GM12873 (cell line): Measurements from ENCODE around the gene RANGRF.

Experiments used
- TF ChIP-seq, protein P1 (sequence below): IDR thresholded peaks from 2 replicates; pipeline ENCODE4 v1.5.1; 2012; ENCODE audit warnings: low read depth, mild to moderate bottlenecking, moderate library complexity, low read length, control low read depth; ENCODE audit not compliant: insufficient read depth; ENCODE audit errors: missing control alignments

The RANGRF gene

DNA sequence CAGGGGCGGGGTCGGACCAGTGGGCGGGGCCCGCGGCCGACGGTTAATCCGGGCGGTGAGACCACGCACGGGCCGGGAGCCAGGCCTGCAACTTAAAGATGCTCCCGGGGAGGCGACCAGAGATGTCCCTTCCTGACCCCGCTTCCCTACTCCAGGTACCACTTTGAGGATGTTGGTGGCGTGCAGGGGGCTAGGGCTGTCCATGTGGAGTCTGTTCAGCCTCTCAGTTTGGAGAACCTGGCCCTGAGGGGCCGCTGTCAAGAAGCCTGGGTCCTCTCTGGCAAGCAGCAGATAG is 580 bp downstream of the RANGRF start:
- TF ChIP-seq, protein P1, sequence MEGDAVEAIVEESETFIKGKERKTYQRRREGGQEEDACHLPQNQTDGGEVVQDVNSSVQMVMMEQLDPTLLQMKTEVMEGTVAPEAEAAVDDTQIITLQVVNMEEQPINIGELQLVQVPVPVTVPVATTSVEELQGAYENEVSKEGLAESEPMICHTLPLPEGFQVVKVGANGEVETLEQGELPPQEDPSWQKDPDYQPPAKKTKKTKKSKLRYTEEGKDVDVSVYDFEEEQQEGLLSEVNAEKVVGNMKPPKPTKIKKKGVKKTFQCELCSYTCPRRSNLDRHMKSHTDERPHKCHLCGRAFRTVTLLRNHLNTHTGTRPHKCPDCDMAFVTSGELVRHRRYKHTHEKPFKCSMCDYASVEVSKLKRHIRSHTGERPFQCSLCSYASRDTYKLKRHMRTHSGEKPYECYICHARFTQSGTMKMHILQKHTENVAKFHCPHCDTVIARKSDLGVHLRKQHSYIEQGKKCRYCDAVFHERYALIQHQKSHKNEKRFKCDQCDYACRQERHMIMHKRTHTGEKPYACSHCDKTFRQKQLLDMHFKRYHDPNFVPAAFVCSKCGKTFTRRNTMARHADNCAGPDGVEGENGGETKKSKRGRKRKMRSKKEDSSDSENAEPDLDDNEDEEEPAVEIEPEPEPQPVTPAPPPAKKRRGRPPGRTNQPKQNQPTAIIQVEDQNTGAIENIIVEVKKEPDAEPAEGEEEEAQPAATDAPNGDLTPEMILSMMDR = no peak

DNA sequence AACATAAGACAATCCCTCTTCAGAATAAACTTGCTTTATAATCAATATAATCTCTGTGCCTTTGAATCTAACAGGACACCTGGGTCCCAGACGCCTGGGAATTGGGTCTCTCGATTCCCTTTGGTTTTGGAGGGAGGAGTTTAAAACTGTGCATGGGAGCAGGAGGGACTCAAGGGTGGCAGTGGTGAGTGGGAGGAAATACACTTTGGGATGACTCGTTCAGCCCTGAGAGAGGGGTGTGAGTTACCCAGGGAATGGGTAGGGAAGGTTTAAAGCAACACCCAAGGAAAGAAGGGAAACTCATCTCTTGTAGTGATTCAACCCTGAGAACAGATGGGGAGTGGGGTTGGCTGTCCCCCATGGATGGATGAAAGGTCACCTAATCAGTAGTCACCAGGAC is 1.6 kb downstream of the RANGRF start:
- TF ChIP-seq, protein P1 = no peak

GRCh38 chr17:8292639-8293395 is 4.3 kb downstream of the RANGRF start:
- TF ChIP-seq, protein P1 = no peak

DNA sequence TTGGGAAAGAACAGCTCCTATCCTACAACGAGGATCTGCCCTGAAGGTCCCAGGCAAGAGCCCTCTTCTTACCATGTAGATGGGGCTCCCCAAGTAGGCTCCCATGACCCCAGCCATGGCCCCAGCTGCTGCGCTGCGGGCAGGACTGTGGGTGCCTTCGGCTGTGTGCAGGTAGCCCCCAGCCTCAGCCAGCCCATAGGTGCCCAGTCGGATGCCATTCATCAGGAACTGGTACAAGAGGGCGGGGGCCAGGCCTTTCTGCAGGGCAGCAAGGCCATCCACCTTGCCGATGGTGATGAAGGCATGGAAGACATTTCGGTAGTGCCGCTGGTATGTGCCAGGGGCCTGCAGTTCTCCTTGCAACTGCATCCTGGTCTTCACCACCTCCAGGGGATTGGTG is 5.9 kb downstream of the RANGRF start:
- TF ChIP-seq, protein P1 = no peak

- TF ChIP-seq, protein P1 = no peak
Observed at GRCh38 chr17:8294814-8295316, 6.4 kb downstream of the RANGRF start.

DNA sequence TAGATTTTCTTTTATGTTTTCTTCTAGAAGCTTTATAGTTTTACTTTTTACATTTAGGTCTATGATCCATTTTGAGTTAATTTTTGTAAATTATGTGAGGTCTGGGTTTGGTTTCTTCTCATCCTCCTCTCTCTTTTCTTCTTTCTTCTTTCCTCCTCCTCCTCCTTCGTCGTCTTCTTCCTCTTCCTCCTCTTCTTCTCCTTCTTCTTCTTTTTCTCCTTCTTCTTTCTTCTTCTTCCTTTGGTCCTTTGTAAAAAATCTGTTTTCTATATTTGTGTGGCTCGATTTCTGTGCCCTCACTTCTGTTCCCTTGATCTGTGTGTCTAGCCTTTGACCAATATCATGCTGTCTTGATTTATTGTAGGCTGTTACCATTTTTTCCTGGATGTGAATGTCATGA is 11.8 kb downstream of the RANGRF start:
- TF ChIP-seq, protein P1 = no peak

DNA sequence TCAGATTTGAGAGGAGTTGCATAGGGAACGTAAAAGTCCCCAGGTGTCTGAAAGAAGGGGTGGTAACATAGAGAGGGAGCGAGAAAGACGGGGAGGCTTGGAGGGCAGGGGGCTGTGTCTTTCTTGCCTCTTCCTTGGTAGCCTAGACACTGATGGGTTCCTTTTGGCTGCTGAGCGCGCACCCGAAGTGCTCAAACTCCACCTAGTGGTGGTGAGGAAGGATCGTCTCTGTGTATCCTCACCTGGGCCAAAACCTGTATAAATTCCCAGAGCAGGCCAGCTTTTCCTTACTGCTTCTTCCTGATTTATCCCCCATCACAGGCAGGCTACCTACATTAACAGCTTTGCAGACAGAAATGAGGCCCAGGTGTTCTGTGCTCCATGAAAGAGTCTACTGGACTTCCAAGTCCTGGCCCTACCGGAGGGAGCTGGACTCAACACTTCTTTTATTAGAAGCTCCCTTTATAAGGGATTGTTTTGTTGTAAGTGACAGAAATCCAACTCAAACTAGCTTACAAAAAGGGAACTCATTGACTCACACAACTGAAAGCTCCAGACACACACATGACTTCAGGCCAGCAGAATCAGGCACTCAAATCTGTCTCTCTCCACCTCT is 12.3 kb downstream of the RANGRF start:
- TF ChIP-seq, protein P1 = peak; percentile 96
